GM23248 (cell line): ENCODE measurements around the gene PCA3.

Experiments
- EZH2 ChIP-seq: fragments of 200-600 bp; sonication (generic); IDR thresholded peaks from 2 replicates; pipeline ENCODE4 v1.6.1; 2018; ENCODE audit warnings: antibody characterized with exemption, mild to moderate bottlenecking; ENCODE audit not compliant: insufficient read depth, poor library complexity, severe bottlenecking
- EZH2phosphoT487 ChIP-seq: fragments of 200-600 bp; sonication (generic); IDR thresholded peaks from 2 replicates; pipeline ENCODE4 v1.6.1; 2018; ENCODE audit warnings: antibody characterized with exemption, moderate library complexity, mild to moderate bottlenecking, low read depth; ENCODE audit not compliant: insufficient read depth

DNA sequence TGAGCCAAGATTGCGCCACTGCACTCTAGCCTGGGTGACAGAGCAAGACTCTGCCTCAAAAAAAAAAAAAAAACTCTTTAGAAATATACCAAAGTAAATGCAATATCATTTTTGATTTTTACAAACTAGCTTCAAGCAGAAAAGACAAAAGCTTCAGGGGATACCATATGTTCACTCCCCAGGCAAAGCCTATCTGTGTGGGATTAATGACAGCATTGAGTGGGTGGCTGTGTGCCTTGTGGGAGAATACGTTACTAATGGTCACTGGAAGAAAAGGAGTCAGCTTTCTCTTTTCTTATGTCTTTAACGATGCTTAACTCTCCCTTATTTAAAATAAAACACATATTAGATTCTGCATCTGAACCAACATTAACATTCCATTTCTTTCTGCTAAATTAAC lies 1.9 kb downstream of the PCA3 start:
- TF ChIP-seq EZH2 (no peak), EZH2phosphoT487 (no peak)
